ENCODE data around the gene RASGEF1B. TPM values are rescaled to one million over a fixed set of nuclear protein-coding genes. Genes with fewer than 3 reads are reported as not detected.

Gene RASGEF1B
- total RNA-seq, 4 donors from 2014 or later, result 15.4 to 45.4 (median 28.0) TPM

DNA sequence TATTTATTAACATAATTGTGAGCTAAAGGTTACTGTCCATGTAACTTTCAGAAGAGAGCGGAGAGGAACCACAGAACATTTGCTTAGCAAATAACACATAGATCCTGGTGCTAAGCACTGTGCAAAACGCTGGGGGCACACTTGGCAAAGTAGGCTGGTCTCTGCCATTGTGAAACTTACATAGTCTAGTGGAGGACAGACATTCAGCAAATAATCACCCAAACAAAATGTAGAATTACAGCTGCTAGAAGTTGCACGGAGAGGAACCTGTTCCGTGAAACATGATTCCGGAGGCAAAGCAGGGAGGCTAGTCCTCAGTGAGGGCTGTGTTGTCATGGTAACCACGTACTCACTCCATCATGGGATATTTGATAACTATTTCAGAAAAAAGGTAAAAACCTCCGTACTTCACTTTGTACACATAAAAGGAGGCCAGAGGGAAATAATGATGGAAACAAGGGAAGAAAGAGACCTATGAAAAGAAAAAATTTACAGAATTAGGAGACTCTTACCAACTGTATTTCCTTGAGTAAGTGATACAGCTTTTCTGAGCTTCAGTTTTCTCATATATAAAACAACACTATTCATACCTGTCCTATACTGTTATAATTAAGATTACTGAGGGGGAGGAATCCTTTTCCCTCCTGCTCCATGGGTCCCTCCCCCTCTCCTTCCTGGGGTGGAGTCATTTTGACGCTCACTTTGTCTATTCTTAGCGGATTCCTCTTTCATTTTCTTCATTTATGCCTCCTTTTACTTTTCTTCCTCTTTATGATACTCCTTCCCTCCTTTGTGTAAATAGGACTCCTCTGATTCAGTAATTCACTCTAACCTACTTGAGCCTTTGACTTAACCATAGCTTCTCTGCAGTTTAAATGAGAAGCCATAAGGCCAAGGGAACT, 825 bp upstream of the RASGEF1B start:
- Histone ChIP-seq H3K9me3 (no peaks in the 10 kb centered on the region), H3K4me3 (peak overlapping the region; percentile 87 to 99 (median 96)), H3K4me1 (peaks cover 0 to 26% (median 5%) of the 10 kb centered on the region in 4 donors), H3K27ac (peak overlapping the region; percentile 95 to 99 (median 97)), H3K36me3 (no peaks in the 10 kb centered on the region), H3K27me3 (no peaks in the 10 kb centered on the region)
- TF ChIP-seq POLR2A (IDR thresholded peaks at IDR 0.05), result no peak
- TF ChIP-seq, protein P1, sequence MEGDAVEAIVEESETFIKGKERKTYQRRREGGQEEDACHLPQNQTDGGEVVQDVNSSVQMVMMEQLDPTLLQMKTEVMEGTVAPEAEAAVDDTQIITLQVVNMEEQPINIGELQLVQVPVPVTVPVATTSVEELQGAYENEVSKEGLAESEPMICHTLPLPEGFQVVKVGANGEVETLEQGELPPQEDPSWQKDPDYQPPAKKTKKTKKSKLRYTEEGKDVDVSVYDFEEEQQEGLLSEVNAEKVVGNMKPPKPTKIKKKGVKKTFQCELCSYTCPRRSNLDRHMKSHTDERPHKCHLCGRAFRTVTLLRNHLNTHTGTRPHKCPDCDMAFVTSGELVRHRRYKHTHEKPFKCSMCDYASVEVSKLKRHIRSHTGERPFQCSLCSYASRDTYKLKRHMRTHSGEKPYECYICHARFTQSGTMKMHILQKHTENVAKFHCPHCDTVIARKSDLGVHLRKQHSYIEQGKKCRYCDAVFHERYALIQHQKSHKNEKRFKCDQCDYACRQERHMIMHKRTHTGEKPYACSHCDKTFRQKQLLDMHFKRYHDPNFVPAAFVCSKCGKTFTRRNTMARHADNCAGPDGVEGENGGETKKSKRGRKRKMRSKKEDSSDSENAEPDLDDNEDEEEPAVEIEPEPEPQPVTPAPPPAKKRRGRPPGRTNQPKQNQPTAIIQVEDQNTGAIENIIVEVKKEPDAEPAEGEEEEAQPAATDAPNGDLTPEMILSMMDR (IDR thresholded peaks at IDR 0.05), result peak; percentile 9 to 50 (median 38)
- DNase-seq, result peak in 1 of 3 donors; percentile 80

DNA sequence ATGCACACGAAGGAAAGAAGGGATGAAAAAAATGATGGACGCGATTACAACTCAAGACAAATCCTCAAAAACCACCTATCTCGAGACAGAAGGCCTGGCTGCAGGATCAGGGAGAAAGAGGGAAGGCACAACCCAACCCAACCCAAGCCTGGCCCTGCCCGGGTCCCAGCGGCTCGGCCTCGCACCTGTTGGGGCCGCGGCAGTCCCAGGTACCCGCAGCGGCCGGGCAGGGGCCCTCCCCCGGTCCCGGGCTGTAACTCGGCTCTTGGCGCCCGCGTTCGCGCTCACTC, 464 bp downstream of the RASGEF1B start:
- Histone ChIP-seq H3K27ac (peak overlapping the region; percentile 95 to 99 (median 97)), H3K27me3 (no peaks in the 10 kb centered on the region), H3K4me3 (peak overlapping the region; percentile 87 to 99 (median 96)), H3K36me3 (no peaks in the 10 kb centered on the region), H3K4me1 (peaks cover 0 to 31% (median 8%) of the 10 kb centered on the region in 4 donors), H3K9me3 (no peaks in the 10 kb centered on the region)
- TF ChIP-seq, protein P1 (IDR thresholded peaks at IDR 0.05), result no peak
- TF ChIP-seq POLR2A (IDR thresholded peaks at IDR 0.05), result no peak
- DNase-seq, result peak in 1 of 3 donors; percentile 31

DNA sequence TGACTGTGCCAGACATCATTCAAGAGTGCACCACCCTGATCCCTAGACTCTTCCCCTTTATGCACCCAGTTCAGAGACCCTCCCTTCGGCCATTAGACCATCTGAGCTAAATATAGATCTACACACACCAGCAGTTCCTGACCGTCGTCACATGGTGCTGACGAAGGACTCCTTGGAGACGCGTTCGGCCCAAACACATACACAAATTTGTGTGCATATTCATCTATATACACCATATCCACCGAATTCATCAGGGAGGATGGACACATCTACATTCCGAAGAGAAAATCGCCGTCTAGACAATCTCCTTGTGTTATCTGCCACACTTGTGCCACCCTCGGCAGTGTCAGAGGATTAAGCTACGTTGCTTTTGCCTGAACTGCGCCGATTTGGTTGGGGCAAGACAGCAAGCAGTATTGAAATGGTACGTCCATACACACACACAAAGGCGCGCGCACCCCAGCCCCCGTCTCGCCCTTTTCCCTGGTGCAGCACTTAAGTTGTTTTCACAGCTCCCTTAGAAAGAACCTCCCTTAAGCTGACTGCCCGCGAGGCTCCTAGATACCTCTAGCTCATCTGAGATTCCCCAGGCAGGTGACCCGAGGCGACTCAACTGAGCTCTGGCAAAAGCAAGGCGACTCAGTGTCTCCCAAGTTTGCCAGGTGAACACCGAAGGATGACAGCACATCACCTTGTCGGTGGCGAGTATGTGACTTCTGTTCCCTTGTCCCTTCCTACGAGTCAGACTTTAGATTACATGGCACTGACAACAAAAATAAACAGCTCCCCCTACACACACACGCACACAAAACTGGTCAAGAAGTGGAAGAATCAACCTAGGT, 1.0 kb downstream of the RASGEF1B start:
- TF ChIP-seq, protein P1 (IDR thresholded peaks at IDR 0.05), result no peak
- TF ChIP-seq POLR2A (IDR thresholded peaks at IDR 0.05), result no peak
- Histone ChIP-seq H3K4me1 (peaks cover 0 to 33% (median 8%) of the 10 kb centered on the region in 4 donors), H3K9me3 (no peaks in the 10 kb centered on the region), H3K27me3 (no peaks in the 10 kb centered on the region), H3K36me3 (no peaks in the 10 kb centered on the region), H3K4me3 (peak overlapping the region; percentile 87 to 99 (median 96)), H3K27ac (peak overlapping the region; percentile 95 to 99 (median 97))
- peak; percentile 66 to 81 (median 71) for DNase-seq

DNA sequence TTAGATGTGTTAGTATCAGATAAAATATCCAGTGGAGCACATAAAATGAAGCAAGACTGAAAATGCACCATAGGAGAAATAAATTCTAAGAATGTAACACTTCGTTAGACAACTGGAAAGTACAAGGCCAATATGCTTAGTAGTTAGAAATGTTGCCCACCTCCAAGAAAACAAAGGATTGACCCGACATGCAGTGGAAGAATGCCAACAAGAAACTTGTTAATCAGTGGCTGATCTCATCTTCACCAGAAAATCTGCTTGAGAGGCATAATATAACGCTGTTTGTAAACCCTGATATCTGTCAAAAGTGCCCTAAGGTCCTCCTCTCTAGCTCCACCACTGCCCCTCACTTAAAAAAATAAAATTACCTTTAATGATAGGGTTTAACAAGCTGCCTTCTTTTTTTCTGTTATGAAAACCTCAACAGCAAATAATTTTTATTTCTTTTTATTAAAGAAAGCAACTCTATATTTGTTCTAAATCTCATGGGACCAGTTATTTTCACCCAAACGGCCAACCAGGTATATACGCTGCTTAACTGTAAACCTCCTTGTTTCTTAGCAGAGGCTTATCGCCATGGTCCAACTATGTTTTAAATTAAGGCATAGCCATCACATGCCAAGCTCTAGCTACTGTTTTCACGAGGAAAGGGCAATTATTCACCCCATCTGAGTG, 1.8 kb downstream of the RASGEF1B start:
- H3K4me1 ChIP-seq, result peaks cover 0 to 40% (median 8%) of the 10 kb centered on the region in 4 donors
- no peaks in the 10 kb centered on the region for H3K9me3 ChIP-seq
- H3K27me3 ChIP-seq, result no peaks in the 10 kb centered on the region
- TF ChIP-seq, protein P1 (IDR thresholded peaks at IDR 0.05), result no peak
- TF ChIP-seq POLR2A (IDR thresholded peaks at IDR 0.05), result no peak
- H3K4me3 ChIP-seq, result peak overlapping the region; percentile 87 to 99 (median 96)
- no peaks in the 10 kb centered on the region for H3K36me3 ChIP-seq
- H3K27ac ChIP-seq, result peak overlapping the region; percentile 95 to 99 (median 97)
- no peak for DNase-seq

DNA sequence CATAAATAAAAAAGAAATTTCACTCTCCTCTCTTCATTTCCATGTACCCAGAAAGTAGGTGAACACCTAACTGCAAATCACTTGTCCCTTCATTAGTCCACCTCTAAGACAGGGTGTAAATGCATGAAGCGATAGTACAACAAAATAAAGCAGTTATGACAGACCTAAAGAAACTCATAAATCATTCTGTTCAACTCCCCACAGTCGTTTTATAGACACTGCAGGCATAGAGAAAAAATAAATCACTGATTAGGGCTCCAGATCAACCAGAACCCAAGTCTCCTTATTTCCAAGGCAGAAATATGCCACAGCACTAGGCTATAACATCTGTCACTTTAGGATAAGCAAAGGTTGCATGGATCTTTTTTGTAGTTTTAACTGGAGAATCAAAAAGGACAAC, 3.0 kb downstream of the RASGEF1B start:
- DNase-seq, result no peak
- TF ChIP-seq, protein P1 (IDR thresholded peaks at IDR 0.05), result no peak
- TF ChIP-seq POLR2A (IDR thresholded peaks at IDR 0.05), result no peak
- Histone ChIP-seq H3K9me3 (no peaks in the 10 kb centered on the region), H3K27me3 (no peaks in the 10 kb centered on the region), H3K4me1 (peaks cover 0 to 47% (median 8%) of the 10 kb centered on the region in 4 donors), H3K36me3 (no peaks in the 10 kb centered on the region), H3K27ac (no peak overlapping the region), H3K4me3 (peak overlapping the region in 2 of 4 donors; percentile 6 to 99)
